Tibial nerve (tissue), 4 donors: ENCODE measurements around the gene MYH8. TPM values are rescaled to one million over a fixed set of nuclear protein-coding genes. Genes with fewer than 3 reads are reported as not detected.

Source experiments
- DNase-seq, 2 donors: peaks; one replicate each; pipeline ENCODE4 v3.0.0-alpha.2; 2019; ENCODE audit warnings: low spot score in 2 of 2
- H3K27ac ChIP-seq, 4 donors: fragments of 200-600 bp; sonication (generic) in 3 of 4; one replicate each; pipeline ENCODE4 v1.5.1; 2017 to 2019; ENCODE audit warnings: mild to moderate bottlenecking in 1 of 4
- H3K27me3 ChIP-seq, 2 donors: fragments of 200-600 bp; sonication (generic) in 1 of 2; one replicate each; pipeline versions ENCODE4 v1.5.1 to v1.6.0; 2017 to 2019
- H3K36me3 ChIP-seq, 3 donors: fragments of 200-600 bp; sonication (generic); one replicate each; pipeline ENCODE4 v1.5.1; 2018 to 2019
- H3K4me1 ChIP-seq, 4 donors: fragments of 200-600 bp; sonication (generic) in 3 of 4; one replicate each; pipeline ENCODE4 v1.5.1; 2017 to 2019
- H3K4me3 ChIP-seq, 4 donors: fragments of 200-600 bp; sonication (generic) in 3 of 4; one replicate each; pipeline ENCODE4 v1.5.1; 2017 to 2019; ENCODE audit warnings: mild to moderate bottlenecking in 1 of 4, moderate library complexity in 1 of 4
- H3K9me3 ChIP-seq, 4 donors: fragments of 200-600 bp; sonication (generic) in 3 of 4; one replicate each; pipeline ENCODE4 v1.5.1; 2017 to 2019
- CTCF ChIP-seq, 5 experiments: fragments of 200-600 bp in 3 of 5; fragments of 450-650 bp in 2 of 5; sonication (generic) in 3 of 5; IDR thresholded peaks; one replicate each; pipeline ENCODE4 v1.5.1; 2016 to 2019; ENCODE audit warnings: antibody characterized with exemption in 5 of 5, mild to moderate bottlenecking in 3 of 5, moderate library complexity in 2 of 5
- EP300 ChIP-seq, 2 donors: sonication (generic); formaldehyde crosslinking; IDR thresholded peaks; one replicate each; pipeline ENCODE4 v1.6.1; 2017; ENCODE audit warnings: antibody characterized with exemption in 2 of 2, mild to moderate bottlenecking in 1 of 2
- POLR2A ChIP-seq, 2 donors: fragments of 450-650 bp; IDR thresholded peaks; one replicate each; pipeline ENCODE4 v1.6.1; 2017; ENCODE audit warnings: antibody characterized with exemption in 2 of 2, mild to moderate bottlenecking in 2 of 2, moderate library complexity in 2 of 2
- WGBS, 2 donors: methylation state at CpG; one replicate each; pipeline ENCODE4 v1.1.5; 2018; 5-methylcytosine and 5-hydroxymethylcytosine counted together
- total RNA-seq, 4 donors: library from RNA; depleted of rRNA; stranded (reverse); fragments of >200 nt; gene quantifications; one replicate each; pipeline ENCODE4 v1.1.0, GENCODE V29; 2016

The MYH8 gene
- total RNA-seq, 4 donors from 2014 or later, result not detected

DNA sequence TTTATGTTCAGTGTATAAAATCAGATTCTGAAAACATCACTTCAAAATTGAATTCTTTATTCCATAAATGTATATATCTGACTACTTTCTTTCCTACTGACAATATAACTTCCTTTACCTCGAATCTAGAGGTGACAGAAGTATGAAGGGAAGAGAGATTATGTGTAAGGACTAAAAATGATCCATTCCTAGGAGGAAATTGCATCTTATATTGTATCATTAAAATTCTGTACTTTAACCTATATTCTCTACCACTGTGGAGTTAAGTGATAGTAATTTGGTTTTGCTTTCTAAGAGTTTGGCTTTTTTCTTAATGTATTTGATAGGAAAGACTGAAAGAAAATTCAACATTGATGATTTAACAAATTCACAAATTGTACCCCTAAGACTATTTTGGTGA is 36.2 kb upstream of the MYH8 start:
- 35 to 40% methylated on average over 1 of the region's 1 CpG for WGBS, 2 donors
- H3K4me3 ChIP-seq, result no peak overlapping the region
- H3K36me3 ChIP-seq, result no peaks in the 10 kb centered on the region
- TF ChIP-seq EP300 (IDR thresholded peaks at IDR 0.05), result no peak
- TF ChIP-seq CTCF (IDR thresholded peaks at IDR 0.05), result no peak
- TF ChIP-seq POLR2A (IDR thresholded peaks at IDR 0.05), result no peak
- H3K9me3 ChIP-seq, result no peaks in the 10 kb centered on the region
- no peaks in the 10 kb centered on the region for H3K27me3 ChIP-seq
- no peak overlapping the region for H3K27ac ChIP-seq
- no peaks in the 10 kb centered on the region for H3K4me1 ChIP-seq
- no peak for DNase-seq

DNA sequence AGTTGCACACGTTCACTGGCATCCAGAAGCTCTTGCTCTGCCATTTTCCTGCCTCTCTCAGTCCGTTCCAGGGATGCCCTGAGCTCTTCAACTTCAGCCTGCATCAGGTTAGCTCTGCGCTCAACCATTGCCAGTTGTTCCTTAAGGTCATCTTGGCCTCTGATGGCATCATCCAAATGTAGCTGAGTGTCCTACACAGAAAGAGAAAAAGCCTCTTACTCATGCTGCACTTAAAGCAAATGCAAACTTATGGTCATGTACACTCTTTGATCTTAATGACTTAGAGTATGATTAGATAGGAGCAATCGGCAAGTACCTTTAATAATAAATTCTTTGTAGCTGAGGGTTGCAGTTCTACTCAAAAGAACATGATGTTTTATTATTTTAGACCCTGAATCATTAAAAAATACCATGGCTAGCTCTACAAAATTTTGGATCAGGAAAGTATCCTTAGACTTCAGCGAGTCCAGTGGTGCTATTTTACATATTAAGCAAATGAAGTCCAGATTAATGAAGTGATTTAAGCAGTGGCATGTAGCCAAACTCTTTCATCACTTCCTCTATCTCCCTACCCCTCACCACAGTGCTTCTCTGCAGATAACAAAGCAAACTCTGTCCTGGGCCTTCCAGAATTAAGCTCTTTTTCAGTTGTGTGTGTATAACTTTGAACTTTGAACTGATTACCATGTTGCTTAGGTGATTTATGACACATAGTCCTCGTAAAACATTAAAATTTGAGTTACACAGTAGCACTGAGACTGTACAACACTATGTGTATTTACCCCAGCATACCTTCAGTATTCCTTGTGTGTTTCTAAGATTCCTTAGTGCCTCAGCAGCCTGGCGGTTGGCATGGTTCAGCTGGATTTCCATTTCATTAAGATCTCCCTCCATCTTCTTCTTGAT is 25.5 kb upstream of the MYH8 start:
- 65 to 70% methylated on average over 7 of the region's 7 CpGs for WGBS, 2 donors
- Histone ChIP-seq H3K9me3 (no peaks in the 10 kb centered on the region), H3K4me1 (no peaks in the 10 kb centered on the region), H3K36me3 (no peaks in the 10 kb centered on the region), H3K27me3 (no peaks in the 10 kb centered on the region), H3K27ac (no peak overlapping the region), H3K4me3 (no peak overlapping the region)
- no peak for TF ChIP-seq EP300 (IDR thresholded peaks at IDR 0.05)
- DNase-seq, result no peak

- TF ChIP-seq EP300 (IDR thresholded peaks at IDR 0.05) (no peak), POLR2A (IDR thresholded peaks at IDR 0.05) (no peak), CTCF (IDR thresholded peaks at IDR 0.05) (no peak)
- H3K9me3 ChIP-seq, result peaks cover 0 to 3% (median 0%) of the 10 kb centered on the region in 4 donors
- H3K4me1 ChIP-seq, result no peaks in the 10 kb centered on the region
- no peak for DNase-seq
- H3K36me3 ChIP-seq, result no peaks in the 10 kb centered on the region
- H3K27ac ChIP-seq, result no peak overlapping the region
- 53 to 68% methylated on average over 1 of the region's 1 CpG for WGBS, 2 donors
- H3K27me3 ChIP-seq, result no peaks in the 10 kb centered on the region
- no peak overlapping the region for H3K4me3 ChIP-seq
Measured at GRCh38 chr17:10439816-10440215, 18.1 kb upstream of the MYH8 start.

DNA sequence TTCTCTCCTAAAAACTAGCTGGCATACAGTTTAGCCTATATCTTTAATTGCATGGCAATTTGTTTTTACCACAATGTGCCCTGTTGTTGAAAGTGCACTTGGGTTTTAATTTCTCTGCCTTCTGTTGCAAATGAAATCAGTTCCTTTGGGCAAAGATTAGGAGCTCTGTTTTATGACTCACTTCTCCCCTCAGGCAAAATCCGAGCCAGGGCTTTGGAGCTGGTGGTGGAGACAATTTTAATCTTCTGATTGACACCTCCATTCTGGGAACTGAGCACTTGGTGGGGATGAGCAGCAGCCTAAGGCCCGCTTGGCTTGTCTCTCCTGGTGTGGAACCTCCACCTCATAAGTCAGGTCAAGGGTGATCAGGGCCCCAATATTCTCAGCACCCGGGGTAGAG is 13.3 kb upstream of the MYH8 start:
- WGBS, 2 donors, result 65 to 67% methylated on average over 3 of the region's 3 CpGs
- peaks cover 0 to 5% (median 2%) of the 10 kb centered on the region in 4 donors for H3K9me3 ChIP-seq
- H3K27me3 ChIP-seq, result no peaks in the 10 kb centered on the region
- TF ChIP-seq EP300 (IDR thresholded peaks at IDR 0.05), result no peak
- no peak for TF ChIP-seq POLR2A (IDR thresholded peaks at IDR 0.05)
- TF ChIP-seq CTCF (IDR thresholded peaks at IDR 0.05), result no peak
- DNase-seq, result no peak
- no peak overlapping the region for H3K4me3 ChIP-seq
- H3K27ac ChIP-seq, result no peak overlapping the region
- no peaks in the 10 kb centered on the region for H3K36me3 ChIP-seq
- H3K4me1 ChIP-seq, result no peaks in the 10 kb centered on the region

GRCh38 chr17:10429421-10430045 is 7.8 kb upstream of the MYH8 start:
- DNase-seq, result no peak
- H3K4me3 ChIP-seq, result no peak overlapping the region
- H3K27me3 ChIP-seq, result no peaks in the 10 kb centered on the region
- no peak overlapping the region for H3K27ac ChIP-seq
- 83 to 85% methylated on average over 2 of the region's 2 CpGs for WGBS, 2 donors
- H3K4me1 ChIP-seq, result no peaks in the 10 kb centered on the region
- peaks cover 0 to 4% (median 1%) of the 10 kb centered on the region in 4 donors for H3K9me3 ChIP-seq
- H3K36me3 ChIP-seq, result no peaks in the 10 kb centered on the region
- TF ChIP-seq CTCF (IDR thresholded peaks at IDR 0.05) (no peak), POLR2A (IDR thresholded peaks at IDR 0.05) (no peak), EP300 (IDR thresholded peaks at IDR 0.05) (no peak)
